NCI-H2029 treated with DMSO at 0.1 percent for 48 hours (cell line): Measurements from ENCODE around the gene CASK.
"Not testable (repeated sequence)": the region's sequence is repeated elsewhere in the genome, so short reads cannot be mapped to it uniquely, and the experiment has no call there.

Source experiments
- DNase-seq: peaks from one replicate; lab custom pipeline; 2025; lab: John Stamatoyannopoulos, UW

CASK gene

DNA sequence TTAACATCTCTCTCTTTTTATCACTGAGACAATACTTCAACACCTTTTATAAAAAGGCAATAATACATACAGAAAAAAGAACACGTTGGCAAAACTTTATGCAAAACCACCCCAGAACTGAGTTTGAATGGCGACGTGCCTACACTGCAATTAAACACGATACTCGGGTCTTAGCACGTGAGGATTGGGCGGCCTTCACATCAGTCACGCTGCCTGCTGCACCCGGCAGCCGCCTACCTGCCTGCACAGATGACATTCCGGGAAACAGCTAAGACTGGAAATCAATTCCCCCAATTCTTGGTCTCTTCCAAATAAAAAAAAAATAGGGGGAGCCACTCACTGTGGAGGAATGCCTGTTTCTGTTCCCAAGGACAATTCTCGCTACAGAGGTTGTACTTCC is 408.0 kb downstream of the CASK start:
- no peak for DNase-seq

DNA sequence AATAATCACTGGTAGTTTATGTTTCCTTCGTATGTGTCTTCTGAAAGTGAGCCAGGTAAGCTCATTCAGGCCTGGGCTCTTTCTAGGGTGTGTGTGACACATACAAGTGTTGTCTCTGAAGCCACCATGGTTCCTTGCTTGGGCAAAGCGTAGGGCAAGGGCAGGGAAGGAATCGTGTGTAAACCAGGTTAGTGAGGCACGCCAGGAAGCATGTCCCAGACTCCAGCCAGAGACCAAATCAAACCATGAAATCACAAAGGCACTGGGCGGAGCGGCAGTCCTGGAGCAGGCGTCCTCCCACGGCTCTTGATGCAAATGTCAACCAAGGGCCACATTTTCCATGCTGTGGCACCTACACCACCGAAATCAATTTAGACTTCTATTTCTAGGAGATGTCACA is 409.2 kb downstream of the CASK start:
- no peak for DNase-seq

GRCh38 chrX:41512853-41513252 is 410.5 kb downstream of the CASK start:
- DNase-seq = not testable (repeated sequence)

- DNase-seq = no peak
These were observed 411.0 kb downstream of the CASK start for GRCh38 chrX:41512394-41512793.

- DNase-seq = no peak
These were observed 415.4 kb downstream of the CASK start for GRCh38 chrX:41507919-41508318.

DNA sequence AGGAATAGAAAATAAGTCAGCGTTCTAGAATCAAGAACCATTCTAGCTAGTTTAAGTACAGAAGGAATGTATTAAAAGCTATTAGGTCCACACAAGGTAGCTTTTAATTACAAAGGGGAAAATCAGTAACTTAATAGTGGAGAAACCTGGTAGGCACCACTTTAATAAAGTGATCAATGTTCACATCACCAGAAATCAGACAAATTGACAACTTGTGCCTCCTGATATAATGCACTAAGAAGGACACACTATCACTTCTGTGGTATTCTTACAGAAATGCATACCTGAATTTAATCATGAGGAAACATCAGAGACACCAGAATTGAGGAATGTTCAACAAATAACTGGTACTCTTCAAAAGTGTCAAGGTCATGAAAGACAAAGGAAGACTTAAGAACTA is 421.4 kb downstream of the CASK start:
- DNase-seq = no peak

- no peak for DNase-seq
These were observed 423.4 kb downstream of the CASK start for GRCh38 chrX:41499984-41500383.

GRCh38 chrX:41499195-41499594 is 424.2 kb downstream of the CASK start:
- DNase-seq = peak; percentile 18

- no peak for DNase-seq
These were observed 431.9 kb downstream of the CASK start for GRCh38 chrX:41491267-41492004.

DNA sequence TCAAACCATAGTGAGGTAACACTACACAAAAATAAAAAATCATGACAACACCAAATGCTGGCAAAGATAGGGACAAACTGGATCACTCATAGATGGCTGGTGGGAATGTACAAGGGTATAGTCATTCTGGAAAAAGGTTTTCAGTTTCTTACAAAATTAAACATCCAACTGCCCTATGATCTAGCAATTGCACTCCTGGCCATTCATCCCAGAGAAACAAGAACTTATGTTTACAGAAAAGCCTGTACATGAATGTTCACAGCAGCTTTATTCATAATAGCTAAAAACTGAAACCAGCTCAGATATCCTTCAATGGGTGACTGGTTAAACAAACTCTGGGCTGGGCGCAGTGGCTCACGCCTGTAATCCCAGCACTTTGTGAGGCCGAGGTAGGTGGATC is 432.9 kb downstream of the CASK start:
- DNase-seq = no peak

- DNase-seq = no peak
These were observed 441.1 kb downstream of the CASK start for GRCh38 chrX:41482154-41482850.

GRCh38 chrX:41481264-41482109 is 441.9 kb downstream of the CASK start:
- no peak for DNase-seq

DNA sequence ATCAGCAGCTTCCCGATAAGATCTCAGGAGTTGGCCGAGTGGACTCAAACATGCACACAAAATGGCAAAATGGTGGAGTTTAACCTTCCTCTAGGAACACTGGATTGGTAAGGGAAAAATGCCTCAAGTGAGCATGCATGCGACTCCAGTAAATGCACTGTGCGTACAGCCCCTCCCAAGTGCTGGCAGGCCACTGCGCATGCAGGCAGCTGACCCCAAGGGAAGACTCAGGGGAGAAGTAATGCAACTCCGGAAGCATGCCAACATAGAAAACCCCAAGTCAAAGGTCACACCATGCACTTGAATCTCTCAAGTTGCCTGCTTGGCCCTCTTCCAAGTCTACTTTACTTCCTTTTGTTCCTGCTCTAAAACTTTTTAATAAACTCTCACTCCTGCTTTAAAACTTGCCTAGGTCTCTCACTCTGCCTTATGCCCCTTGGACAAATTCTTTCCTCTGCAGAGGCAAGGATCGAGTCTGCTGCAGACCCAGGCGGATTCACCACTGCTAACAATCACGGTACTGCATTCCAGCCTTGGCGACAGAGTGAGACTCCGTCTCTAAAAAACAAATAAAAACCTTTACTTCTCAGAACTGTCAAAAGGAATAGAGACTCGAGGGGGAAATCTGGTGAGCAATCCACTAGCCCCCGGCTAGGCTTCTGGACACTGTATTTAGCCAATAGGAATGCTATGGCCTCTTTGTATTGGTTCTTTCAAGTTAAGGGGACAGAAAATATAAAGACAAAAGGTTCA is 442.7 kb downstream of the CASK start:
- no peak for DNase-seq

DNA sequence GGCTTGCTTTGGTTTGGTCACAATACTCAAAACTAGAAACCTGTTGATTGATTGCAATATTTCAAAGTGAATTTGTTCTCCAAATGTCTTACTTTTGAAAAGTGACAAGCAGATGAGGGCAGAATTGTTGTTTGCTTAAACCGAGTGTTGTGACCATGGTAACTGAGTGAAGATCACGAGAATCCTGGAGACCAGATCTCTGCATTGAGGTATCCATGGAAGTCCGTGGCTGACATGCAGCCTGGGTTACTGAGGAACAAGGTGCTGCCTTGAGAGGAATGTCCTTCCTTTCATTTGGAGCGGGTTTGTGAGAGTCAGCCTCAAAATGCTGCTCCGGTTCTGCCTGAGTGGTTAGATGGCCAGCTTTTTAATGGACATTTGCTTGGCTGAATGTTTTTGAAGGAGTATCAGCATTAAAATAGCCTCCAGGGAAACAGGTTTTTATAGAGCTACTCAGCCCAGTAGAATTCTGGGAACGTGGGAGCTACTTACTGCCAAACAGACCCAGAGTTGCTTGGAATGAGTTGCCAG is 444.9 kb downstream of the CASK start:
- no peak for DNase-seq

DNA sequence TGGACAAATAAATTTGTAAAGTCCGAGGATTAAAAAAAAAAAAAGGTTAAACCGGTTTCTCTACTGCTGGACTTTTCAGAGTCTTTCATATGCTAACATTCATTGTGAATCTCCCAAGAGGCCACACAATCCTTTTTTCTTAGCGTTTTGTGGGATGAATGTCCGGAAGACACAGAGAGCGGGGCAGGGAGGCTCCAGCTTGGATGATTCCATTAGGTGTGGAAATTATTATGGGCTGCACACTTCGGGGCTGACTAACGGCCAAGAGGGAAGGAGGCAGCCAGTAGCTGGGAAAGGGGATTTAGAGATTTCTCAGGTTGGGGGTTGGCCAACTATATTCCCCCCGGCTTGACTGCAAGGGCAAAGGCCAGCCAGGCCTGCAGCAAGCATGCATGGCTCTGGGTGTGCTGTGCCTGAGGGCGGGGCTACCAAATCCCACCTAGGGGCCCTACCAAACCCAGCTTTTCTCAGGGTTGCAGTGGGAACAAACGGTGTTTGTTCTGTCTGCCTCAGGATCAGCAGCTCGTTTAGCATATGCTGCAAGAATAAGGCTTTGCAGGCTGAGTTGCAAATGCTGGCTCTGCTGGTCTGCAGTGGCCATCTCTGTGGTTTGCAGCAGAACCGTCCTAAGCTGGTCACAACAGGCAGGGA is 447.6 kb downstream of the CASK start:
- no peak for DNase-seq

DNA sequence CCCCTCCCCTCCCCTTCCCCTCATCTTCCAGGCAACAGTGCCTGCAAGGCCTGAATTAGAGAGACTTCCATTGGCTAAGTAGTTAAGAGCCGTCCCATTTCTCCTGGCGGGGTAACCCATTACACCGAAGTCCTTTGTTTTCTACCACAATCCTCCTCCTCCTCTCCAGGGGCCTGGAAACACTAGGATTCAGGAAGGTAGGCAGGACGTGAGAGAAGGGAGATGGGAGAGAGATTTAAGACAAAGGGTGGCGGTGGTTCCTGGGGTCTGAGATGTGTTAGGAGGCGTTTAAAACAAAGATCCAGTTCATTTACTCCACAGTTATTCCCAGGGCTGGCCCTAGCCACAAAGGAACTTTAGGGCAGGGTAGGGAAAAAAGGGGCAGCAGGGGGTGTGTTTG is 448.2 kb downstream of the CASK start:
- DNase-seq = no peak

DNA sequence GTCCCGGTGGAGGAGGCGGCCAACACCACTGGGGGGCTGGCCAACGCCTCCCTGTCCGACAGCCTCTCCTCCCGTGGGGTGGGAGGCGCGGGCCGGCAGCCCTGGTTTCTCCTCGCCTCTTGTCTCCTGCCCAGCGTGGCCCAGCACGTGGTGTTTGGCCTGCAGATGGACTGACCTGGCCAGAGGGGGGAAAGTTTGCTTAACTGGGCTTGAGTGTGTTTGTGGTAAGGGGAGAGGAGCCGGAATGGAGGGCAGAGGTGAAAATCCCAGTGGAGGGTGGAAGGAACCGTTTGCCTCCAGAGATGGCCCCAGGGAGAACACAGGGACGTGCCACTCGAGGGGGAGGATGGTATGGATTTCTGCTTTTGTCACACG is 448.6 kb downstream of the CASK start:
- DNase-seq = no peak

- DNase-seq = no peak
These were observed 449.2 kb downstream of the CASK start for GRCh38 chrX:41473936-41474725.

GRCh38 chrX:41472231-41472815 is 451.0 kb downstream of the CASK start:
- no peak for DNase-seq

- no peak for DNase-seq
These were observed 451.6 kb downstream of the CASK start for GRCh38 chrX:41471786-41472185.
